H7 (cell line): ENCODE data around the gene TTC27. TPM values are rescaled to one million over a fixed set of nuclear protein-coding genes. Genes with fewer than 3 reads are reported as not detected.
"Not testable (repeated sequence)": the region's sequence is repeated elsewhere in the genome, so short reads cannot be mapped to it uniquely, and the experiment has no call there.

Source experiments
- DNase-seq: peaks from one replicate; pipeline ENCODE4 v3.0.0; 2012
- H3K27me3 ChIP-seq: 2 replicates; pipeline ENCODE4 v1.6.0; 2011; ENCODE audit warnings: mild to moderate bottlenecking, low read length; ENCODE audit not compliant: control insufficient read depth, insufficient read depth
- H3K36me3 ChIP-seq: replicated peaks from 2 replicates; pipeline ENCODE4 v1.5.1; 2011; ENCODE audit warnings: low read length; ENCODE audit not compliant: control insufficient read depth, insufficient read depth
- H3K4me3 ChIP-seq: 2 replicates; pipeline ENCODE4 v1.5.1; 2011; ENCODE audit warnings: low read depth, mild to moderate bottlenecking, control low read depth, low read length, moderate library complexity; ENCODE audit not compliant: insufficient read depth
- total RNA-seq: library from RNA; depleted of rRNA; stranded (reverse); fragments of >200 nt; shearing (Covaris generic); gene quantifications from 2 replicates; pipeline ENCODE4 v1.2.3, GENCODE V29; 2014

Gene TTC27
- total RNA-seq, 1 experiment from 2014 or later, result 20.3 TPM

- not testable (repeated sequence) for H3K36me3 ChIP-seq, H3K27me3 ChIP-seq, DNase-seq, H3K4me3 ChIP-seq
Observed at GRCh38 chr2:32638548-32638947, 10.7 kb downstream of the TTC27 start.

GRCh38 chr2:32641180-32641579 lies 13.3 kb downstream of the TTC27 start:
- no peak for DNase-seq
- no peak overlapping the region for H3K4me3 ChIP-seq
- H3K36me3 ChIP-seq, result peaks cover 5% of the 10 kb centered on the region
- H3K27me3 ChIP-seq, result no peaks in the 10 kb centered on the region

- no peaks in the 10 kb centered on the region for H3K27me3 ChIP-seq
- H3K4me3 ChIP-seq, result no peak overlapping the region
- H3K36me3 ChIP-seq, result no peaks in the 10 kb centered on the region; the same call in 1 of the 2 replicates
- DNase-seq, result no peak
Observed at GRCh38 chr2:32647180-32647651, 19.4 kb downstream of the TTC27 start.

- Histone ChIP-seq H3K4me3 (no peak overlapping the region), H3K36me3 (no peaks in the 10 kb centered on the region; the same call in 1 of the 2 replicates), H3K27me3 (no peaks in the 10 kb centered on the region)
- no peak for DNase-seq
Observed at GRCh38 chr2:32652555-32653209, 24.8 kb downstream of the TTC27 start.

- H3K4me3 ChIP-seq, result no peak overlapping the region
Observed at GRCh38 chr2:32656069-32656468, 28.2 kb downstream of the TTC27 start.

GRCh38 chr2:32663864-32664263 lies 36.0 kb downstream of the TTC27 start:
- no peak overlapping the region for H3K4me3 ChIP-seq

More at GRCh38 chr2:32656069-32656468, 28.2 kb downstream of the TTC27 start:
- Histone ChIP-seq H3K36me3 (no peaks in the 10 kb centered on the region), H3K27me3 (no peaks in the 10 kb centered on the region)
- DNase-seq, result no peak

GRCh38 chr2:32666704-32667103 lies 38.9 kb downstream of the TTC27 start:
- DNase-seq, result no peak
- Histone ChIP-seq H3K27me3 (no peaks in the 10 kb centered on the region), H3K4me3 (no peak overlapping the region), H3K36me3 (no peaks in the 10 kb centered on the region)

More at GRCh38 chr2:32663864-32664263, 36.0 kb downstream of the TTC27 start:
- Histone ChIP-seq H3K36me3 (no peaks in the 10 kb centered on the region), H3K27me3 (no peaks in the 10 kb centered on the region)
- DNase-seq, result no peak

GRCh38 chr2:32668254-32668653 lies 40.4 kb downstream of the TTC27 start:
- no peaks in the 10 kb centered on the region for H3K36me3 ChIP-seq
- H3K4me3 ChIP-seq, result no peak overlapping the region
- no peaks in the 10 kb centered on the region for H3K27me3 ChIP-seq
- DNase-seq, result no peak

- DNase-seq, result no peak
- Histone ChIP-seq H3K27me3 (no peaks in the 10 kb centered on the region), H3K36me3 (no peaks in the 10 kb centered on the region), H3K4me3 (no peak overlapping the region)
Observed at GRCh38 chr2:32671885-32672533, 44.2 kb downstream of the TTC27 start.

GRCh38 chr2:32678825-32679224 lies 51.0 kb downstream of the TTC27 start:
- no peak overlapping the region for H3K4me3 ChIP-seq
- no peak for DNase-seq
- no peaks in the 10 kb centered on the region for H3K36me3 ChIP-seq
- no peaks in the 10 kb centered on the region for H3K27me3 ChIP-seq

GRCh38 chr2:32680942-32681341 lies 53.1 kb downstream of the TTC27 start:
- no peak overlapping the region for H3K4me3 ChIP-seq
- H3K36me3 ChIP-seq, result no peaks in the 10 kb centered on the region
- no peaks in the 10 kb centered on the region for H3K27me3 ChIP-seq
- no peak for DNase-seq

GRCh38 chr2:32683520-32684086 lies 55.8 kb downstream of the TTC27 start:
- no peak overlapping the region for H3K4me3 ChIP-seq
- H3K36me3 ChIP-seq, result no peaks in the 10 kb centered on the region
- no peaks in the 10 kb centered on the region for H3K27me3 ChIP-seq
- no peak for DNase-seq

GRCh38 chr2:32688541-32688940 lies 60.7 kb downstream of the TTC27 start:
- Histone ChIP-seq H3K36me3 (no peaks in the 10 kb centered on the region), H3K4me3 (no peak overlapping the region)
- no peak for DNase-seq

GRCh38 chr2:32691678-32692077 lies 63.8 kb downstream of the TTC27 start:
- no peak for DNase-seq
- Histone ChIP-seq H3K4me3 (no peak overlapping the region), H3K27me3 (no peaks in the 10 kb centered on the region), H3K36me3 (no peaks in the 10 kb centered on the region)

More at GRCh38 chr2:32688541-32688940, 60.7 kb downstream of the TTC27 start:
- H3K27me3 ChIP-seq, result no peaks in the 10 kb centered on the region

GRCh38 chr2:32696439-32696838 lies 68.6 kb downstream of the TTC27 start:
- H3K4me3 ChIP-seq, result no peak overlapping the region
- no peaks in the 10 kb centered on the region for H3K36me3 ChIP-seq
- DNase-seq, result no peak
- H3K27me3 ChIP-seq, result no peaks in the 10 kb centered on the region
